Measurements from ENCODE around the gene SH3PXD2A.
A peak's percentile ranks its signal among the peaks of the same experiment; 100 is the strongest.

Gene SH3PXD2A

DNA sequence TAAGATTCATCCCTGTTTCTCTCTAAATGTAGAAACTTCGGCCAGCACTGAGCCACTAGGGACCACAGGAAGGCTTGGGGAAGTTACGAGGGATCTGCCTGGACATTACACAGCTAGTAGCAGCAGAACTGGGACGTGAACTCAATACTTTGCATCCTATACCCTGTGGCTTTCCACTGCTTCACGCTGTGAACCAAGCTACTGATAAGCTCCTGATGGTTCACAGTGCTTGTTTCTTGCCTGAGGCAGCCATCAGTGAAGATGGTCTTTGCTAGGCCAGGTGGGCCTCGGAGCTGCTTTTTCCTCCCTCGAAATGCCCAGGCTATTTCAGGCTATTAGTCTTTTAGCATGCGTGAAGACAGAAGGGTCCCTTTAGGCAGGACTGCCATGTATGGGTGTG, 132.7 kb downstream of the SH3PXD2A start:
- DNase-seq (ENCODE audit: low spot score): no peak

- DNase-seq (ENCODE audit: low spot score): no peak
These were observed 134.4 kb downstream of the SH3PXD2A start for GRCh38 chr10:103720964-103721335.

DNA sequence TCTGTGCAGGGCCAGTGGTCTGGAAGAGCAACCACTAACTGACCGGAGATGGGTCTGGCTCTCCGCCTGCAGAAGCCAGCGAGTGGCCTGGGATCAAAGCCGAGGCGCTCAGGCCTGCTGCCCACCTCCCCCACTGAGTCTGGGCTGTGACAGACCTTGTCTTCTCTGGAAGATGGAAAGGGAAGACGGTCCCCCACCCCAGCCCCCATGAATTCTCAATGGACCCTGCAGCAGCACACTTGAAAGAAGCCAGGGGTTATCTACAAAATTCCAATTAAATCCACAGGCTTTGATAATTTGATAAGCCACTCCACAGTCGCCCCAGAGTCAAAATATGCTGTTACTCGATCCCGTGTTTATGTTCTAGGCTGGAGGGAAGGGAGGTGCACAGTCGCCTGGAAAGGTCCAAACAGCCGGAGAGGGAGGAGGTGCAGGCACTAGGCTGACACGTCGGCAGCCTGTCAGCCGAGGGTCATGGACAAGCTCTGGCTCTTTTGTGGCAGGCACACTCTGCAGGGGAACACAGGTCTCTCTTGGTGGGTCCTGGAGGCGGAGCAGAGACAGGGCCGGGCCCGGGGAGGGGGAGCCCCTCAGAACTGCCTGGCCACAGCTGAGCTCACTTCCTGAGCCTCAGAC, 134.9 kb downstream of the SH3PXD2A start:
- DNase-seq (ENCODE audit: low spot score): no peak

GRCh38 chr10:103719036-103719435, 136.3 kb downstream of the SH3PXD2A start:
- DNase-seq (ENCODE audit: low spot score): no peak

DNA sequence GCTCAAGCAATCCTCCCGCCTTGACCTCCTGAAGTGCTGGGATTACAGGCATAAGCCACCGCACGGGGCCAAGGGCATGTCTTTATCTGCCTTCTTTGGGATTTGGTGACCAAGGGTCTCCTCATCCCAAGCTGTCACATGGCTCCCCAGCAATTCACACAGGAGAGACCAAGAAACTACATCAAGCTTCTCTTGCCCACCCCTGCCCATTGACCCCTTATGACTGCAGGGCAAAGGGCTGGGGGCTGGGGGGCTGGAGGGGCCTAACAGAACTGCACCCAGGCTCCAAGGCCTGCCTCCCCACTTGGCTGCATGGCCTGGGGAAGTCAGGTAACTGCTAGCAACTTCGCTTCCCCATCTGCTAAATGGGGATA, 137.1 kb downstream of the SH3PXD2A start:
- DNase-seq (ENCODE audit: low spot score): no peak

- DNase-seq (ENCODE audit: low spot score): no peak
These were observed 137.8 kb downstream of the SH3PXD2A start for GRCh38 chr10:103717341-103718246.

GRCh38 chr10:103716206-103717160, 138.9 kb downstream of the SH3PXD2A start:
- no peak for DNase-seq (ENCODE audit: low spot score)

DNA sequence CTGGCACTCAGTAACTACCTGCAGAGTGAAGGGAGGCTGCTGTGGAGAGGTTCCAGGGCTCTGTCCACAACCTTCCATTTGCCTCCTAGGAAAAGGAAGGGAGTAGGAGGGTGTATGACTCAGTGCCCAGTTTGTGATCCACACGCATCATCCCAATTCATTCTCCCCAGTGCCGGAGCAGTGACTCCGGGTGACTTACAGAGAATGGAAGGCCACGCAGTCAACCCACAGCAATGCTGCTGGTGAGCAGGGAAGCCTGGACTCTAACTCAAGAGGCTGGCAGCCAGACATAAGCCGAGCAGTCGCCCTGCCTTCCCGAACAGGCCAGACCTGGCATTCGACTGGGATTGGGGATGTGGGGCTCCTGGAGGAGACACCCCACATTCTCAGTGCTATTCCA, 139.9 kb downstream of the SH3PXD2A start:
- peak; percentile 88 for DNase-seq (ENCODE audit: low spot score)

- DNase-seq (ENCODE audit: low spot score): no peak
These were observed 141.0 kb downstream of the SH3PXD2A start for GRCh38 chr10:103714232-103714891.

- no peak for DNase-seq (ENCODE audit: low spot score)
These were observed 141.7 kb downstream of the SH3PXD2A start for GRCh38 chr10:103713676-103714075.

DNA sequence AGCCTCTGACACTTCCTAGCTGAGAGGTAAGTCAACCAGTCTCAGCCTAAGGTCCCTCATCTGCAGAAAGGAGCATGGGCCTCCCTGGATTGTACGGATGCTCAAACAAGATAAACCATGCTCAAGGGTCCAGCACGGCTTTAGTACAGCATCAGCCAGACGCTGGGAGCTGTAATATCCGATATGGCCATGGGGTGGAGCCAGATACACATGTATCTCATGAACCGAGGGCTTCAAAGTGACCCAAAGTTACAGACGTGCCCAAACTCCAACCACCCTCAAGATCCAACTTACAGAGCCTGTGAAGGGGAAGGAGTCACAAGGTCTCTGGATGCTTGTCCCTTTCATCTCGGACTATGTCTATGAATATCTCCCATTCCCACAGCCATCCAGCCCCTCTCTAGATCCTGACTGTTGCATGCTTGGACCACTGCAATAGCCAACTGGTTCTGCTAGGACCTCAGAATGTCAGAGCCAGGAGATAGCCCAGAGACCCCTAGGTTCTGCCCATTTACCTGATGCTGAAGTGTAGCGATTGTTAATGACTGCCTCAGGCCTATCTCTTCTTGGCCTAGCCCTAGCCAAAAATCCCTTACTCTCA, 142.4 kb downstream of the SH3PXD2A start:
- peak; percentile 80 for DNase-seq (ENCODE audit: low spot score)

DNA sequence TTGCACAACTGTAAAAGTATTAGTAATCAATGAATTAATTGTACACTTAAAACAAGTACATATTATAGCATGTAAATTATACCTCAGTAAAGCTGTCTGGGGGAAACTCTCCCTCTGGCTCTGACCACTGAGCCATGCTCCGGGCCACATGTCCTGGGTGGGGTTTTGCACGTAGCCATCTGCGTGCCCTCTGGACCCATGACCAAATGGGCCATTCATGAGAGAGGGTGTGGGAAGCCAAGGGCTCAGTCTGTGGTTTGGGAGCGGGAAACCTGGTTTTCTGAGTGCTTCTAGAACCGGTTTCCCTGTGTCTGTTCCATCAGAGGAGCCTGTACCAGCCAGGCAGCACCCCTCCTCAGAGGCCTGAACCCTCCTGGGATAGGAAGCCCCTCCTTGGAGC, 143.2 kb downstream of the SH3PXD2A start:
- no peak for DNase-seq (ENCODE audit: low spot score)

GRCh38 chr10:103711351-103711994, 143.9 kb downstream of the SH3PXD2A start:
- no peak for DNase-seq (ENCODE audit: low spot score)

- DNase-seq (ENCODE audit: low spot score): no peak
These were observed 144.9 kb downstream of the SH3PXD2A start for GRCh38 chr10:103710490-103710889.

DNA sequence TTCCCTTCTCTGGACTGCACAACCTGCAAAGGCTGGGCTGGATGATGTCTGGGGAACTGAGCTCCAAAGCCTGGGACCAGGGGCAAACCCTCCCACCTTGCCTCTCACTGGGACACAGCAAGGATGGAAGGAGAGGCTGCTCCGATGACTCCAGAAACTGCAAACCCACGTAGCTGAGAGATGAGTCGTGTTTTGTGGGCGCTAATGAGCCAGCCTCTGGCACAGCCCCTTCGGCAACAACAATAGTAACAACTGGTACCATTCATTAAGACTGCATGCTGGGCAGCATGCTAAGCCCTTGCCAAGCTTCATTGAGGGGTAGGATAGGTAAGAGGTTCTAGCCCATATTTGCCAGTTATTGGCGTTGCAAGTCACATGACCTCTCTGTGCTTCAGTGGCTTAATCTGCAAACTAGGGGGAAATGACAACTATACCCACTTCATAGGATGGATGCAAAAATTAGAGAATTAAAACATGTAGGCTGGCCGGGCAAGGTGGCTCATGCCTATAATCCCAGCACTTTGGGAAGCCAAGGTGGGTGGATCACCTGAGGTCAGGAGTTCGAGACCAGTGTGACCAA, 145.9 kb downstream of the SH3PXD2A start:
- peak; percentile 76 for DNase-seq (ENCODE audit: low spot score)

DNA sequence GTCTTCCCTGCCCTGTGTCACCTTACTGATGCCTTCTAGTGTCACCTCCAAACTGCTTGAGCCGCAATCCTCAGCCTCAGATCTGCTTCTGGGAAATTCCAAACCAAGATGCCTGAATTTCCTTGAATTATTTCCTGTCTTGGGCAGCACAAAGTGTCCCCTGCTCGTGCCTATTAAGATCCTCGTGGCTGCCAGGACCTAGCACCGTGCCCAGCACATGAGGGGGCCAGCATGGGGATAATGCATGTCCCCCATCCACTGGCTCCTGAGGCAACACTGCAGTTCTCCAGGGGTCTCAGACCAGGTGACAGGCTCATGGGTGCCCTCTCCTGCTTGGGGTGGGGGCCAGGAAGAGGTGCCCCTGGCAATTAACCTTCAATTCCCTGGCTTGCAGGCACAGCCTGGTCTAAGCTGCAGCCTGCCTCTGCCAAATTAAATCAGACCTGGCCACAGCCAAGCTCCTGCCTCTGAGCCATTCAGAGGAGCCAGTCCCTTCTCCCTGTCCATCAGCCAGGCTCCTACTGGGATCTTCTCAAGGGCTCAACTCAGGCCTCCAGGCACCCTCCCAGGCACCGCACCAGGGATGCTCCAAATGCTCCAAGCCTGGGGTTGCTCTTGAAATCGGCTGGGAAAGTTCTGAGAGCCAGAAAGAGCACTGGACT, 146.6 kb downstream of the SH3PXD2A start:
- no peak for DNase-seq (ENCODE audit: low spot score)

DNA sequence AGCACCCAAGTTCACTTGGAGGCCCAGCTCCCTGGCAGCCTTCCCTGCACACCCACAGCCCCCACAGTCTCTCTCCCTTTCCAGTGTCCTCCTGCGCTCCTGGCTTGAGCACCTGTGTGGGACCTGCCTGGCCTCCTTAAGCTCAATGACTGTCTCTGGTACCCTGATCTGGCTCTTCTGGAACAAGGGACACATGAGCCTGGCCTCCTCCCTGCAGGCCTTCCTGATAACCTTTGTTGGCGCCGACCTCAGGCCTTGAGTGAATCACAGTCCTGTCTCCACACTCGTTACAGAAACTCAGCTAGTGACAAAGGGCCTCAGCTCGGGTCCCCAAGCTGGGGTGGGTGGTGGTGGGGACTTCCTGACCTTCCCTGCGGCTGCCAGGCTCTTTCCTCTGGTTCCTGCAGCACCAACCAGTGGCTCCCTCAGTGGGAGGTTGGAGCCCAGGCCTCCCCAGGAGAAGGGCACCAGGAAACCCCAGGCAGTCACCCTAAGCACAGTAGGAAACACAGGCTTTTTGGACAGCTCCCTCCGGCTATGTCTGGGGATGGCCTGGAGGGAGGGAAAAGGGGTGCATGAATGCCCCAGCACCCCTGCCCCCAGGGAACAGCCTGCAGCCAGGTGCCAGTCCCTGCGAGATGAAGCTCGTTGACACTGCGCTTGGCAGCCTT, 147.3 kb downstream of the SH3PXD2A start:
- no peak for DNase-seq (ENCODE audit: low spot score)

DNA sequence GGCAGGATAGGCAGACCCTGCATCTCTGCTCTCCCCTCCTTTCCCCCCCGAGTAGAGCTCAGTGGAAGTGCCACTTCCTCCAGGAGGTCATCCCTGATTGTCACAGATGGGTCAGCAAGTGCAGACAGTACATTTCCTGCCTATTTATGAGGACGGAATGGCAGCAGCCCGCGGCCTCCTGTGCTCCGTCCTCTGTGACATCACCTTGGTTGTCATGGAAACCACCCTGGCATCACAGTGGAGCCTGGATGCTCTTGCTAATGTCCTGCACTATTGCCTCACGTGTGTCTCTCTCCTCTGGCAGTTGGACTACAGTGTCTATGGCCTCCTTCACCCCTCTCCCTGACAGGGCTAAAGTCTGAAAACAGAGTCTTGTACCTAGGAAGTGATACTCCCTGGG, 148.6 kb downstream of the SH3PXD2A start:
- DNase-seq (ENCODE audit: low spot score): no peak

DNA sequence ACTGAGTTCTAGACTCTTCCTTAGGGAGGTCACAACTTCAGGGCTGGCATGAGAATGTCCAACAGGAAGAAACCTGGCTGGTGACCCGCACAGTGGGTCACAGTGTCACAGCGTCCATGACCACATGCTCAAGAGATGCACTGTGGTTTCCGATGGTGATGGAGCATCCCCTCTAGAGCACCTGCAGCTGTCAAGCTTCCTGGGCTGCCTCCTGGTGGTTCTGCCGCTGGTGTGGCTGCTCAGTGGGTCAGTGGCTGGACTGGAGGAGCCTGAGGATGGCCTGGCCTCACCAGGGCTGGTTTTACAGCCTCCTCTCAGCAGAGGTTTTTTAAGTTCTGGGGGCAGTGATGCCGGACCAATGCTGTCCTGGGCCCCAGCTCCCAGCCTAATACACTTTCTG, 149.3 kb downstream of the SH3PXD2A start:
- DNase-seq (ENCODE audit: low spot score): no peak

Data from AG08396 (cell line).